Thyroid gland (tissue), 4 donors: Measurements from ENCODE around the gene PREX1.

Source experiments
- POLR2A ChIP-seq, 2 donors: fragments of 450-650 bp; IDR thresholded peaks; one replicate each; pipeline ENCODE4 v1.6.1; 2017; ENCODE audit warnings: antibody characterized with exemption in 2 of 2, mild to moderate bottlenecking in 2 of 2, moderate library complexity in 1 of 2
- TF ChIP-seq, protein P1 (sequence below), 6 experiments: fragments of 200-600 bp in 3 of 6; fragments of 450-650 bp in 3 of 6; sonication (generic) in 3 of 6; IDR thresholded peaks; one replicate each; pipeline ENCODE4 v1.5.1; 2016 to 2019; ENCODE audit warnings: antibody characterized with exemption in 6 of 6, mild to moderate bottlenecking in 2 of 6, inconsistent platforms in 1 of 6, moderate library complexity in 1 of 6

- TF ChIP-seq POLR2A (IDR thresholded peaks at IDR 0.05) = no peak
- TF ChIP-seq, protein P1, sequence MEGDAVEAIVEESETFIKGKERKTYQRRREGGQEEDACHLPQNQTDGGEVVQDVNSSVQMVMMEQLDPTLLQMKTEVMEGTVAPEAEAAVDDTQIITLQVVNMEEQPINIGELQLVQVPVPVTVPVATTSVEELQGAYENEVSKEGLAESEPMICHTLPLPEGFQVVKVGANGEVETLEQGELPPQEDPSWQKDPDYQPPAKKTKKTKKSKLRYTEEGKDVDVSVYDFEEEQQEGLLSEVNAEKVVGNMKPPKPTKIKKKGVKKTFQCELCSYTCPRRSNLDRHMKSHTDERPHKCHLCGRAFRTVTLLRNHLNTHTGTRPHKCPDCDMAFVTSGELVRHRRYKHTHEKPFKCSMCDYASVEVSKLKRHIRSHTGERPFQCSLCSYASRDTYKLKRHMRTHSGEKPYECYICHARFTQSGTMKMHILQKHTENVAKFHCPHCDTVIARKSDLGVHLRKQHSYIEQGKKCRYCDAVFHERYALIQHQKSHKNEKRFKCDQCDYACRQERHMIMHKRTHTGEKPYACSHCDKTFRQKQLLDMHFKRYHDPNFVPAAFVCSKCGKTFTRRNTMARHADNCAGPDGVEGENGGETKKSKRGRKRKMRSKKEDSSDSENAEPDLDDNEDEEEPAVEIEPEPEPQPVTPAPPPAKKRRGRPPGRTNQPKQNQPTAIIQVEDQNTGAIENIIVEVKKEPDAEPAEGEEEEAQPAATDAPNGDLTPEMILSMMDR (IDR thresholded peaks at IDR 0.05) = no peak
Measured at GRCh38 chr20:48804300-48804980, 23.4 kb downstream of the PREX1 start.
